LNCaP clone FGC (cell line): ENCODE data around the gene IER5L.
A peak's percentile ranks its signal among the peaks of the same experiment; 100 is the strongest.

ENCODE experiments used
- DNase-seq: peaks from one replicate; pipeline ENCODE4 v3.0.0-alpha.2; 2011; ENCODE audit warnings: low read depth
- H3K4me3 ChIP-seq: 2 replicates; pipeline ENCODE4 v1.5.1; 2011; ENCODE audit warnings: mild to moderate bottlenecking, low read depth, low read length, control low read depth
- CTCF ChIP-seq: IDR thresholded peaks from 2 replicates; pipeline ENCODE4 v1.5.1; 2012; ENCODE audit warnings: mild to moderate bottlenecking; ENCODE audit not compliant: control insufficient read depth, insufficient read depth; ENCODE audit errors: extremely low read depth

IER5L gene

GRCh38 chr9:129143031-129143927 lies 34.8 kb downstream of the IER5L start:
- peak; percentile 77 for TF ChIP-seq CTCF
- DNase-seq = peak; percentile 68
- no peak overlapping the region for H3K4me3 ChIP-seq

GRCh38 chr9:129142138-129142935 lies 35.7 kb downstream of the IER5L start:
- DNase-seq = no peak
- H3K4me3 ChIP-seq = no peak overlapping the region
- TF ChIP-seq CTCF = no peak

- peak overlapping the region; percentile 87 for H3K4me3 ChIP-seq
- no peak for DNase-seq
- no peak for TF ChIP-seq CTCF
Observed at GRCh38 chr9:129141066-129142041, 36.7 kb downstream of the IER5L start.

- peak overlapping the region; percentile 87 for H3K4me3 ChIP-seq
- no peak for DNase-seq
- TF ChIP-seq CTCF = no peak
Observed at GRCh38 chr9:129140397-129141065, 37.5 kb downstream of the IER5L start.

GRCh38 chr9:129139993-129140396 lies 38.1 kb downstream of the IER5L start:
- TF ChIP-seq CTCF = no peak
- peak overlapping the region; percentile 87 for H3K4me3 ChIP-seq
- DNase-seq = peak; percentile 83
